OCI-LY7 (cell line): Measurements from ENCODE around the gene DDR1. TPM values are rescaled to one million over a fixed set of nuclear protein-coding genes. Genes with fewer than 3 reads are reported as not detected.

ENCODE experiments used
- BruUV-seq: library from RNA; stranded (reverse); fragments of 400-500 nt; replicated peaks from 2 replicates; lab custom pipeline; 2021; lab: Mats Ljungman, UMichigan
- CTCF ChIA-PET: fragments of 300-600 bp; sonication (Branson Sonifier 250); formaldehyde crosslinking; loops from one replicate; lab custom pipeline; 2022; ENCODE audit warnings: antibody characterized with exemption; ENCODE audit not compliant: unreplicated experiment; lab: Charles Lee
- POLR2A ChIA-PET: fragments of 300-600 bp; sonication (Branson Sonifier 250); formaldehyde crosslinking; loops from one replicate; lab custom pipeline; 2022; ENCODE audit warnings: antibody characterized with exemption; lab: Charles Lee
- DNase-seq: peaks from one replicate; pipeline ENCODE4 v3.0.0-alpha.2; 2015; ENCODE audit warnings: low spot score
- H2AFZ ChIP-seq: fragments of 200-600 bp; sonication (generic), shearing (Covaris generic); 2 replicates; pipeline ENCODE4 v1.6.1; 2014; ENCODE audit warnings: mild to moderate bottlenecking, antibody characterized with exemption, low read length, moderate library complexity
- H3K27ac ChIP-seq: fragments of 200-600 bp; sonication (generic); 2 replicates; pipeline ENCODE4 v1.5.1; 2014; ENCODE audit warnings: mixed run types, low read depth, mild to moderate bottlenecking, moderate library complexity, low read length, inconsistent platforms; ENCODE audit not compliant: poor library complexity, severe bottlenecking
- H3K36me3 ChIP-seq: fragments of 200-600 bp; sonication (generic); 2 replicates; pipeline ENCODE4 v1.6.1; 2014; ENCODE audit warnings: mild to moderate bottlenecking, antibody characterized with exemption, low read length, moderate library complexity, mixed read lengths; ENCODE audit not compliant: insufficient read depth
- H3K4me1 ChIP-seq: fragments of 200-600 bp; sonication (generic); 2 replicates; pipeline ENCODE4 v1.5.1; 2014; ENCODE audit warnings: mild to moderate bottlenecking, low read length; ENCODE audit not compliant: insufficient read depth, poor library complexity, severe bottlenecking
- H3K4me2 ChIP-seq: fragments of 200-600 bp; sonication (generic); 2 replicates; pipeline ENCODE4 v1.6.1; 2014; ENCODE audit warnings: mild to moderate bottlenecking, low read length
- H3K4me3 ChIP-seq: fragments of 200-600 bp; sonication (generic); 2 replicates; pipeline ENCODE4 v1.5.1; 2014; ENCODE audit warnings: mild to moderate bottlenecking, low read depth, low read length; ENCODE audit not compliant: poor library complexity, severe bottlenecking
- H3K79me2 ChIP-seq: fragments of 200-600 bp; sonication (generic); 2 replicates; pipeline ENCODE4 v1.6.1; 2016; ENCODE audit warnings: low read depth, mild to moderate bottlenecking, low read length, moderate library complexity, mixed read lengths; ENCODE audit not compliant: insufficient read depth
- H3K9me2 ChIP-seq: fragments of 200-600 bp; sonication (generic); 2 replicates; pipeline ENCODE4 v1.6.1; 2016; ENCODE audit warnings: mild to moderate bottlenecking, low read length, mixed read lengths; ENCODE audit not compliant: insufficient read depth
- H3K9me3 ChIP-seq: fragments of 200-600 bp; sonication (generic); 2 replicates; pipeline ENCODE4 v1.6.1; 2014; ENCODE audit warnings: mild to moderate bottlenecking, mixed run types, low read length, mixed read lengths
- H4K20me1 ChIP-seq: fragments of 200-600 bp; sonication (generic); 2 replicates; pipeline ENCODE4 v1.6.1; 2014; ENCODE audit warnings: mild to moderate bottlenecking, antibody characterized with exemption, low read length, moderate library complexity, mixed read lengths; ENCODE audit not compliant: insufficient read depth
- EZH2phosphoT487 ChIP-seq: fragments of 200-600 bp; sonication (generic); IDR thresholded peaks from 2 replicates; pipeline ENCODE4 v1.6.1; 2018; ENCODE audit warnings: low read depth, borderline replicate concordance, mild to moderate bottlenecking, mixed run types, antibody characterized with exemption, low read length, moderate library complexity, mixed read lengths
- intact Hi-C: fragments of 100-400 bp; cut with micrococcal nuclease; formaldehyde crosslinking; loops from one replicate; pipeline ENCODE4 v1.10.0; 2022; ENCODE audit not compliant: unreplicated experiment
- total RNA-seq, 2 experiments: library from RNA; depleted of rRNA in 1 of 2; stranded (reverse); fragments of >200 nt in 1 of 2; shearing (Covaris generic) in 1 of 2; gene quantifications; 2 replicates each; pipeline ENCODE4 v1.2.3, GENCODE V29; 2014 to 2022
- TF ChIP-seq, protein P1 (sequence below): fragments of 200-600 bp; sonication (generic); conservative IDR thresholded peaks from 2 replicates; pipeline ENCODE4 v1.5.1; 2014; ENCODE audit warnings: mild to moderate bottlenecking, antibody characterized with exemption, low read length, moderate library complexity, mixed read lengths

DDR1 gene
- total RNA-seq, 2 experiments from 2014 or later, result 14.0 to 30.3 TPM

- no TSS peak for BruUV-seq
- Histone ChIP-seq H3K4me1 (peaks cover 7% of the 10 kb centered on the region), H2AFZ (no peak overlapping the region), H3K79me2 (no peaks in the 10 kb centered on the region), H4K20me1 (no peaks in the 10 kb centered on the region), H3K4me2 (no peak overlapping the region), H3K4me3 (no peak overlapping the region), H3K9me3 (no peaks in the 10 kb centered on the region), H3K9me2 (no peaks in the 10 kb centered on the region), H3K36me3 (peaks cover 14% of the 10 kb centered on the region; the same call in 1 of the 2 replicates), H3K27ac (no peak overlapping the region)
- ChIA-PET CTCF (no interaction called here), POLR2A (no interaction called here)
- TF ChIP-seq EZH2phosphoT487, result no peak
- TF ChIP-seq, protein P1, sequence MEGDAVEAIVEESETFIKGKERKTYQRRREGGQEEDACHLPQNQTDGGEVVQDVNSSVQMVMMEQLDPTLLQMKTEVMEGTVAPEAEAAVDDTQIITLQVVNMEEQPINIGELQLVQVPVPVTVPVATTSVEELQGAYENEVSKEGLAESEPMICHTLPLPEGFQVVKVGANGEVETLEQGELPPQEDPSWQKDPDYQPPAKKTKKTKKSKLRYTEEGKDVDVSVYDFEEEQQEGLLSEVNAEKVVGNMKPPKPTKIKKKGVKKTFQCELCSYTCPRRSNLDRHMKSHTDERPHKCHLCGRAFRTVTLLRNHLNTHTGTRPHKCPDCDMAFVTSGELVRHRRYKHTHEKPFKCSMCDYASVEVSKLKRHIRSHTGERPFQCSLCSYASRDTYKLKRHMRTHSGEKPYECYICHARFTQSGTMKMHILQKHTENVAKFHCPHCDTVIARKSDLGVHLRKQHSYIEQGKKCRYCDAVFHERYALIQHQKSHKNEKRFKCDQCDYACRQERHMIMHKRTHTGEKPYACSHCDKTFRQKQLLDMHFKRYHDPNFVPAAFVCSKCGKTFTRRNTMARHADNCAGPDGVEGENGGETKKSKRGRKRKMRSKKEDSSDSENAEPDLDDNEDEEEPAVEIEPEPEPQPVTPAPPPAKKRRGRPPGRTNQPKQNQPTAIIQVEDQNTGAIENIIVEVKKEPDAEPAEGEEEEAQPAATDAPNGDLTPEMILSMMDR, result no peak
- no peak for DNase-seq
- intact Hi-C loops, result no loop called here
These were observed 13.6 kb downstream of the DDR1 start for GRCh38 chr6:30897882-30898281.

- Histone ChIP-seq H3K27ac (no peak overlapping the region), H3K4me1 (peaks cover 17% of the 10 kb centered on the region), H3K4me3 (no peak overlapping the region), H2AFZ (no peak overlapping the region), H4K20me1 (no peaks in the 10 kb centered on the region), H3K9me2 (no peaks in the 10 kb centered on the region), H3K9me3 (no peaks in the 10 kb centered on the region), H3K79me2 (no peaks in the 10 kb centered on the region), H3K36me3 (peaks cover 14% of the 10 kb centered on the region; the same call in 1 of the 2 replicates), H3K4me2 (no peak overlapping the region)
- TF ChIP-seq, protein P1, result no peak
- no peak for TF ChIP-seq EZH2phosphoT487
- intact Hi-C loops, result no loop called here
- POLR2A ChIA-PET, result no interaction called here
- no TSS peak for BruUV-seq
- CTCF ChIA-PET, result no interaction called here
- DNase-seq, result no peak
These were observed 14.5 kb downstream of the DDR1 start for GRCh38 chr6:30898750-30899360.

DNA sequence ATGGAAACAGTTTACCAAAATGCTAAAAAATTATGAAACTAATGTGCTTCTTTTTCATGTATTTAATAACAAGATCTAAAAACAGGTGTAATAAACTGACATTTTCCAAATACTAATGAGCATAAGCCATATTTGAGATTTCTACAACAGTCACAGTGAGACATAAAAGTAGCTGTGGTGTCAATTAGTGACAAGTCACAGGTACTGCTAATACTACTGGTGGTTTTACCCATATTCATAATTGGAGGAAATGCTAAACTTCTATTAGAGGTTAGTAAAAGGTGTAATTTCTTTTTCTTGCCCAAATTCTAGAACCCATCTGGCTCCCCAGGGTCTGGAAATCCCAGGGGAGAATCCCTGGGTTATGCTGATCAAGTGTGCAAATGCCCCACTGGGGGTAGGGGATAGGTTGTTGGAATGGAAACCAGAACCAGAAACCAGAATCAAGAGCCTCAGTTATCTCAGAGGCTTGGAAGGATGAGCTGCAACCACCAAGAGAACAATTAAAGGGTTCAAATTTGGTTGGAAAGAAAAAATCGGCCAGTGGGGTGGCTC lies 16.6 kb downstream of the DDR1 start:
- H3K36me3 ChIP-seq, result peaks cover 14% of the 10 kb centered on the region; the same call in 1 of the 2 replicates
- no peaks in the 10 kb centered on the region for H3K79me2 ChIP-seq
- no TSS peak for BruUV-seq
- TF ChIP-seq, protein P1, result no peak
- no peak for TF ChIP-seq EZH2phosphoT487
- no peaks in the 10 kb centered on the region for H4K20me1 ChIP-seq
- no peak overlapping the region for H3K27ac ChIP-seq
- POLR2A ChIA-PET, result interaction anchor here (1.0 kb wide), 1 partner anchor 12 kb away, joined by 3 read pairs; no protein-coding TSS in a partner anchor
- no peaks in the 10 kb centered on the region for H3K9me2 ChIP-seq
- no peaks in the 10 kb centered on the region for H3K9me3 ChIP-seq
- CTCF ChIA-PET, result no interaction called here
- no peak overlapping the region for H3K4me3 ChIP-seq
- H2AFZ ChIP-seq, result no peak overlapping the region
- intact Hi-C loops, result no loop called here
- no peak overlapping the region for H3K4me2 ChIP-seq
- DNase-seq, result no peak
- peaks cover 18% of the 10 kb centered on the region for H3K4me1 ChIP-seq
